ENCODE results near the gene SPEM2. TPM values are rescaled to one million over a fixed set of nuclear protein-coding genes. Genes with fewer than 3 reads are reported as not detected.

SPEM2 gene
- polyA plus RNA-seq, 1 of the 3 experiments (the other 2 are of a cell fraction): not detected

- ChIA-PET POLR2A (interaction anchor here (1.3 kb wide), 1 partner anchor 95 kb away, joined by 3 read pairs; the partner anchor contains the start of gene POLR2A), CTCF (interaction anchor here (0.9 to 2.5 kb wide), 6 partner anchors 8 to 172 kb away, joined by 3 to 13 read pairs (median 4); partner anchors contain the start of genes TMEM95 and TNK1)
- Histone ChIP-seq H4K20me1 (ENCODE audit: insufficient read depth) (no peaks in the 10 kb centered on the region), H3K36me3 (replicated peaks in 1 of 2; ENCODE audit: control insufficient read depth in 1 of 2, insufficient read depth in 2 of 2, low read length in 1 of 2) (peaks cover 18 to 34% of the 10 kb centered on the region in 2 experiments), H2AFZ (ENCODE audit: low read depth) (no peak overlapping the region), H3K79me2 (ENCODE audit: insufficient read depth) (peaks cover 14% of the 10 kb centered on the region; the same call in 1 of the 2 replicates), H3F3A (replicated peaks; ENCODE audit: insufficient read depth) (peaks cover 5% of the 10 kb centered on the region), H3K4me2 (no peak overlapping the region), H3K9ac (no peak overlapping the region), H3K4me1 (ENCODE audit: control insufficient read depth in 1 of 2, insufficient read depth in 2 of 2, low read depth in 1 of 2, low read length in 1 of 2) (peaks cover 0 to 14% of the 10 kb centered on the region in 2 experiments; a peak in 1 of 4 replicates), H3K27ac (ENCODE audit: low read depth in 2 of 2, low read length in 1 of 2) (no peak overlapping the region), H3K4me3 (ENCODE audit: low read depth in 2 of 2, low read length in 1 of 2) (no peak overlapping the region), H3K9me2 (no peaks in the 10 kb centered on the region), H3K9me3 (no peaks in the 10 kb centered on the region), H3K27me3 (ENCODE audit: insufficient read depth) (no peaks in the 10 kb centered on the region)
- WGBS (ENCODE audit: low lambda C conversion rate): 93% methylated on average over 9 of the region's 10 CpGs
- no peak for DNase-seq
- TF ChIP-seq SMC3 (IDR thresholded peaks at IDR 0.05; ENCODE audit: low read depth, low read length) (no peak), MEF2A (IDR thresholded peaks at IDR 0.05; ENCODE audit: borderline replicate concordance, low read depth) (no peak), USF1 (IDR thresholded peaks at IDR 0.05; ENCODE audit: borderline replicate concordance, low read depth) (no peak), RXRA (IDR thresholded peaks at IDR 0.05; ENCODE audit: borderline replicate concordance, low read depth) (no peak), GATA2 (CRISPR knock-in tag; IDR thresholded peaks at IDR 0.05) (no peak), IRF3 (IDR thresholded peaks at IDR 0.05; ENCODE audit: low read depth, low read length) (no peak), USF2 (IDR thresholded peaks at IDR 0.05; ENCODE audit: borderline replicate concordance, low read depth, low read length) (no peak), NRF1 (IDR thresholded peaks at IDR 0.05; ENCODE audit: low read depth, low read length) (no peak)
These were observed 36.6 kb upstream of the SPEM2 start for GRCh38 chr17:7388856-7389255.

GRCh38 chr17:7389924-7390910, 35.2 kb upstream of the SPEM2 start:
- Histone ChIP-seq H3K27me3 (ENCODE audit: insufficient read depth) (no peaks in the 10 kb centered on the region), H4K20me1 (ENCODE audit: insufficient read depth) (no peaks in the 10 kb centered on the region), H3F3A (replicated peaks; ENCODE audit: insufficient read depth) (peaks cover 11% of the 10 kb centered on the region), H3K4me1 (ENCODE audit: control insufficient read depth in 1 of 2, insufficient read depth in 2 of 2, low read depth in 1 of 2, low read length in 1 of 2) (peaks cover 0 to 8% of the 10 kb centered on the region in 2 experiments; a peak in 1 of 4 replicates), H3K27ac (ENCODE audit: low read depth in 2 of 2, low read length in 1 of 2) (no peak overlapping the region), H3K9me2 (no peaks in the 10 kb centered on the region), H3K79me2 (ENCODE audit: insufficient read depth) (peaks cover 21% of the 10 kb centered on the region; the same call in 1 of the 2 replicates), H3K9ac (no peak overlapping the region), H3K36me3 (replicated peaks in 1 of 2; ENCODE audit: control insufficient read depth in 1 of 2, insufficient read depth in 2 of 2, low read length in 1 of 2) (peaks cover 18 to 34% of the 10 kb centered on the region in 2 experiments), H3K4me3 (ENCODE audit: low read depth in 2 of 2, low read length in 1 of 2) (no peak overlapping the region), H3K4me2 (no peak overlapping the region), H3K9me3 (no peaks in the 10 kb centered on the region), H2AFZ (ENCODE audit: low read depth) (no peak overlapping the region)
- DNase-seq: no peak
- CTCF ChIA-PET: interaction anchor here (1.2 to 2.5 kb wide), 8 partner anchors 10 to 124 kb away, joined by 3 to 13 read pairs (median 4); partner anchors contain the start of genes TMEM95 and TNK1
- POLR2A ChIA-PET: no interaction called here
- 92% methylated on average over 11 of the region's 19 CpGs for WGBS (ENCODE audit: low lambda C conversion rate)
- TF ChIP-seq MEF2A (IDR thresholded peaks at IDR 0.05; ENCODE audit: borderline replicate concordance, low read depth) (no peak), NRF1 (IDR thresholded peaks at IDR 0.05; ENCODE audit: low read depth, low read length) (no peak), YY1 (IDR thresholded peaks at IDR 0.05; ENCODE audit: low read depth) (no peak), PBX3 (IDR thresholded peaks at IDR 0.05) (no peak), REST (IDR thresholded peaks at IDR 0.05; ENCODE audit: low read depth, low read length) (no peak), EZH2phosphoT487 (IDR thresholded peaks at IDR 0.05; ENCODE audit: borderline replicate concordance, low read depth) (no peak), TCF12 (IDR thresholded peaks at IDR 0.05) (no peak), GABPA (IDR thresholded peaks at IDR 0.05; ENCODE audit: low read depth) (no peak), SMC3 (IDR thresholded peaks at IDR 0.05; ENCODE audit: low read depth, low read length) (no peak), FOXM1 (IDR thresholded peaks at IDR 0.05; ENCODE audit: low read depth) (no peak), GATA2 (CRISPR knock-in tag; IDR thresholded peaks at IDR 0.05) (no peak), TAF1 (IDR thresholded peaks at IDR 0.05; ENCODE audit: borderline replicate concordance, low read depth, low read length) (no peak), RCOR1 (IDR thresholded peaks at IDR 0.05; ENCODE audit: low read length) (no peak)
